G401.6 (cell line): Measurements from ENCODE around the gene GRK2.

ENCODE experiments used
- FAIRE-seq: peaks from 2 replicates; lab custom pipeline; 2012; peaks lifted over from hg19 to GRCh38; lab: Jason Lieb, UNC

GRK2 gene

GRCh38 chr11:67301313-67301921 lies 35.1 kb downstream of the GRK2 start:
- no peak for FAIRE-seq

GRCh38 chr11:67301951-67302516 lies 35.8 kb downstream of the GRK2 start:
- no peak for FAIRE-seq

- FAIRE-seq, result no peak
These were observed 36.4 kb downstream of the GRK2 start for GRCh38 chr11:67302571-67303131.

GRCh38 chr11:67303132-67303834 lies 37.0 kb downstream of the GRK2 start, which contains the start of gene SSH3:
TSS of gene SSH3 (plus strand) at chr11:67303530. CDS start at chr11:67303626, 96 bp downstream.
- FAIRE-seq, result no peak

GRCh38 chr11:67303835-67304411 lies 37.6 kb downstream of the GRK2 start:
- FAIRE-seq, result no peak

- no peak for FAIRE-seq
These were observed 38.3 kb downstream of the GRK2 start for GRCh38 chr11:67304511-67305113.

- FAIRE-seq, result no peak
These were observed 40.7 kb downstream of the GRK2 start for GRCh38 chr11:67306769-67307544.

- FAIRE-seq, result no peak
These were observed 41.3 kb downstream of the GRK2 start for GRCh38 chr11:67307545-67308001.

- FAIRE-seq, result no peak
These were observed 42.0 kb downstream of the GRK2 start for GRCh38 chr11:67308031-67308866.

GRCh38 chr11:67309166-67309565 lies 42.9 kb downstream of the GRK2 start:
- no peak for FAIRE-seq

GRCh38 chr11:67309661-67310061 lies 43.4 kb downstream of the GRK2 start:
- FAIRE-seq, result no peak

GRCh38 chr11:67310246-67311050 lies 44.2 kb downstream of the GRK2 start:
- no peak for FAIRE-seq

- no peak for FAIRE-seq
These were observed 44.8 kb downstream of the GRK2 start for GRCh38 chr11:67311051-67311555.

GRCh38 chr11:67311556-67312082 lies 45.3 kb downstream of the GRK2 start:
- FAIRE-seq, result no peak

GRCh38 chr11:67312187-67313021 lies 46.1 kb downstream of the GRK2 start:
- FAIRE-seq, result no peak

- no peak for FAIRE-seq
These were observed 47.0 kb downstream of the GRK2 start for GRCh38 chr11:67313125-67313890.

GRCh38 chr11:67314218-67314617 lies 47.9 kb downstream of the GRK2 start:
- FAIRE-seq, result no peak
